A673 (cell line): ENCODE data around the gene RTN1.

ENCODE experiments used
- EZH2 ChIP-seq: fragments of 200-600 bp; sonication (generic); IDR thresholded peaks from 2 replicates; pipeline ENCODE4 v1.6.1; 2017; ENCODE audit warnings: borderline replicate concordance, low read depth, mild to moderate bottlenecking, mixed read lengths, antibody characterized with exemption, low read length; ENCODE audit not compliant: poor library complexity, severe bottlenecking
- TF ChIP-seq, protein P1 (sequence below): fragments of 300-800, 200-600 bp; sonication (generic); conservative IDR thresholded peaks from 2 replicates; pipeline ENCODE4 v1.5.1; 2017; ENCODE audit warnings: low read depth, mild to moderate bottlenecking, antibody characterized with exemption, low read length, moderate library complexity, mixed read lengths

DNA sequence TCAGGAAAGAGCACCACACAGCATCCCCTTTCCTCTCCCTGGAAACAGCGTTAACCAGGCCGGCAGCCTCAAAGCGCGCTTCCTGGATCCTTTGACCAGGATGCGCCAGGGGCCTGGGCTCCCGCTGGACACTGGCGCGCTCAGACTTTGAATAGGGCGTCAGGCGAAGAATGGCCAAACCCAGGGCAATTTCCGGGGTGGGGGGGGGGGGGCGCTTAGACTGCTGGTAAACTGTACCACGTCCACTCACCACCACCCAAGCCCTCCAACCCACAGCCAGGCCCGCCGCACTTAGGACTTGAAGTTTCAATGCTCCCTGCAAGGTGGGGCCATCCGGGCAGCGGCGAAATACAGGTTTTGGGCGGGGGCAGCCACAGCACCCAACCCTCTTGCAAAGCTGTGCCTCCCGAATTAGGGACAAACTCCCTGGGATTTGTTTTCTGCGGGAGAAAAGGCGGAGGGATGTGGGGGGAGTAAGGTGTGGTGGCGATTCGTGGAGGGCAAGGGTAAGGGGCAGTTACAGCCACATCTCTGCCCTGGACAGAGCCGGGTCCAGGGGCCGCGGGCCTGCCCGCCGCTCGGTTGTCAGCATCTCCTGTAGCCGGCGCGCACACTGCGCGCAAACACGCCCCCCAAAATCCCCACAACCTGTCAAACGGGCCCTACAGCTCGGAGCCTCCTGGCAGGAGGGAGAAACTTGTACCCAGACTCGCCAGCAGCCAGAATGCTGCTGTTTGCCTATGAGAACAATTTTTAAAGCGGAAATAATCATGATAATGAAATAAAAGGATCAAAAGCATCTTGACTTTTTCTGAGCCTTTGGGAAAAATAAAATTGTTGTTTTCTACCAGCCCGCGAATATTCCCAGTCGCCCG lies 958 bp downstream of the RTN1 start:
- TF ChIP-seq, protein P1, sequence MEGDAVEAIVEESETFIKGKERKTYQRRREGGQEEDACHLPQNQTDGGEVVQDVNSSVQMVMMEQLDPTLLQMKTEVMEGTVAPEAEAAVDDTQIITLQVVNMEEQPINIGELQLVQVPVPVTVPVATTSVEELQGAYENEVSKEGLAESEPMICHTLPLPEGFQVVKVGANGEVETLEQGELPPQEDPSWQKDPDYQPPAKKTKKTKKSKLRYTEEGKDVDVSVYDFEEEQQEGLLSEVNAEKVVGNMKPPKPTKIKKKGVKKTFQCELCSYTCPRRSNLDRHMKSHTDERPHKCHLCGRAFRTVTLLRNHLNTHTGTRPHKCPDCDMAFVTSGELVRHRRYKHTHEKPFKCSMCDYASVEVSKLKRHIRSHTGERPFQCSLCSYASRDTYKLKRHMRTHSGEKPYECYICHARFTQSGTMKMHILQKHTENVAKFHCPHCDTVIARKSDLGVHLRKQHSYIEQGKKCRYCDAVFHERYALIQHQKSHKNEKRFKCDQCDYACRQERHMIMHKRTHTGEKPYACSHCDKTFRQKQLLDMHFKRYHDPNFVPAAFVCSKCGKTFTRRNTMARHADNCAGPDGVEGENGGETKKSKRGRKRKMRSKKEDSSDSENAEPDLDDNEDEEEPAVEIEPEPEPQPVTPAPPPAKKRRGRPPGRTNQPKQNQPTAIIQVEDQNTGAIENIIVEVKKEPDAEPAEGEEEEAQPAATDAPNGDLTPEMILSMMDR: no peak
- TF ChIP-seq EZH2: no peak
